Gastrocnemius medialis (tissue), 4 donors: ENCODE data around the gene CHST13.
"Not testable (repeated sequence)": the region's sequence is repeated elsewhere in the genome, so short reads cannot be mapped to it uniquely, and the experiment has no call there.

Source experiments
- CTCF ChIP-seq, 5 experiments: fragments of 450-650 bp in 3 of 5; fragments of 200-600 bp in 2 of 5; sonication (generic) in 2 of 5; IDR thresholded peaks in 4 of 5; conservative IDR thresholded peaks in 1 of 5; 1 replicate in 4 of 5; 2 replicates in 1 of 5; pipeline ENCODE4 v1.5.1; 2016 to 2019; ENCODE audit warnings: antibody characterized with exemption in 5 of 5, mild to moderate bottlenecking in 3 of 5, moderate library complexity in 3 of 5
- POLR2A ChIP-seq, 2 donors: fragments of 450-650 bp; IDR thresholded peaks; one replicate each; pipeline ENCODE4 v1.6.1; 2017; ENCODE audit warnings: antibody characterized with exemption in 2 of 2, mild to moderate bottlenecking in 2 of 2, moderate library complexity in 2 of 2

DNA sequence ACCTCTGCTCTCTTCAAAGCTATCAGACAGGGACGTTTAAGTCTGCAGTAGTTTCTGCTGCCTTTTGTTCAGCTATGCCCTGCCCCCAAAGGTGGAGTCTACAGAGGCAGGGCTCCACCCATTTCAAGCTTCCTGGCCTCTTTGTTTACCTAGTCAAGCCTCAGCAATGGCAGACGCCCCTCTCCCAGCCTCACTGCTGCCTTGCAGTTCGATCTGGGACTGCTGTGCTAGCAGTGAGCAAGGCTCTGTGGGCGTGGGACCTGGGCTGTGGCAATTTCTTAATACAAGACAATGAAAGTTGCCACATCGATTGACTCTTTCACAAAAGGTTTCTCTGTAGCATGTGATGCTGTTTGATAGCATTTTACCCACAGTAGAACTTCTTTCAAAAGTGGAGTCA is 67.6 kb downstream of the CHST13 start:
- not testable (repeated sequence) for TF ChIP-seq CTCF (IDR thresholded peaks at IDR 0.05 in 4 of 5, conservative IDR thresholded peaks at IDR 0.05 in 1 of 5); POLR2A (IDR thresholded peaks at IDR 0.05)
